NCI-H2171 (cell line): ENCODE results near the gene STAM.
"Not testable (repeated sequence)": the region's sequence is repeated elsewhere in the genome, so short reads cannot be mapped to it uniquely, and the experiment has no call there.

ENCODE experiments used
- DNase-seq: peaks from one replicate; lab custom pipeline; 2025; lab: John Stamatoyannopoulos, UW

STAM gene

GRCh38 chr10:17643755-17644484 lies at the start of gene STAM:
STAM (plus strand) TSS chr10:17644151; CDS start chr10:17644340, 189 bp downstream.
- peak; percentile 75 for DNase-seq

GRCh38 chr10:17597386-17597785 lies 46.6 kb upstream of the STAM start:
- DNase-seq: no peak

DNA sequence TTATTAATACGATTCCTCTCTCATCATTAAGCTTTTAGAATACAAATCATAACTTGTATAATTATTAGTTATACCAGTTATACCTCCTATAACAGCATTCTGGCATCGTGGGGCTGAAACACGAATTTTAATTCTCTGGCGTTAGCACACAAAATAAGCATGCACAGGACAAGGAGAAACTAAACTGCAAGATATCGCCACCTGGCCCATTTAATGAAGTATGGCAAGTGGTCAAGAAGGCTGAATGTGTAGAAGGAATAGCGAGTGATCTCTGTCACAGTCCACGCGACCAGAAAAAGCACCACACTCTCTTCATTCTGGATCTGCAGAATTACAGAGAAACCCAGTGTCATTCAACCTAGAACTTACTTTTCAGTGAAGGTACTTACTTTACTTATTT lies 44.9 kb upstream of the STAM start:
- no peak for DNase-seq

- no peak for DNase-seq
Observed at GRCh38 chr10:17605936-17606335, 38.0 kb upstream of the STAM start.

DNA sequence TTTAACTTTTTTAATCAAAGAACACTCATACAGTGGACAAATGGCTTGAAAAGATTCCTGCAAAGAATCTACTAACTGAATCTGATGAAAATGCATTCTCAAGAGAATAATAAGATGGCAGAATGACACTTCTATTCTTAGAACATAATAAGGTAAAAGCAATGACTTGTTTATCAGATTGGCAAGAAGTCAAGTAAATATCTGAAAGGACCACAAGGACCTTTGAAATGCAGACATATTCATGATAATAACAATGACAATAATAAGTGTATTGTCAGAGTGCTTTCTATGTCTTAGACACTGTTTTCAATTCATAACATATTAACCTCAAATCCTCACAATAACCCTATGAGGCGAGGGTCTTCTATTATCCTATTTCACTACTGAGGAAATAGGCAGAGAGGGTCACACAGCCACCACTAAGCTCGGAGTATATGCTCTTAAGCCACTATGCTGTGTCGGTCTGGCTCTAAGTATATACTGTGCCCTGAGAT lies 37.4 kb upstream of the STAM start:
- DNase-seq: no peak

DNA sequence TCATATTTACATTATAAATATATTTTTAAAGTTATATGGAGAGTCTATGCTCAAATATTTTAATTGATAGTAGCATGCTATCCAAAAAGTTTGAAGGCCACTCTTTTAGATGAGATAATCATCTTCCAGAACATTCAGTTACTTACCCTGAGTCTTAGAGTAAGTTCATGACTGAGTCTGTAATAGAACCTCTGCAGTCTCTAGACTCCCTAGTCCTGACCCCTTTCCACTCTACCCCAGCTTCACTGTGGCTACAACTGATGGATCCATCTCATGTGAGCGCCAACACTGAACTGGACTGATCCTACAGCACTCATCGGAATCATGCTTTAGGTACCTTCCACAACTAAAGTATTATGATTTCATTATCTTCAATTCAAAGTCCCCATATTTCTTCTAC lies 36.9 kb upstream of the STAM start:
- DNase-seq: no peak

DNA sequence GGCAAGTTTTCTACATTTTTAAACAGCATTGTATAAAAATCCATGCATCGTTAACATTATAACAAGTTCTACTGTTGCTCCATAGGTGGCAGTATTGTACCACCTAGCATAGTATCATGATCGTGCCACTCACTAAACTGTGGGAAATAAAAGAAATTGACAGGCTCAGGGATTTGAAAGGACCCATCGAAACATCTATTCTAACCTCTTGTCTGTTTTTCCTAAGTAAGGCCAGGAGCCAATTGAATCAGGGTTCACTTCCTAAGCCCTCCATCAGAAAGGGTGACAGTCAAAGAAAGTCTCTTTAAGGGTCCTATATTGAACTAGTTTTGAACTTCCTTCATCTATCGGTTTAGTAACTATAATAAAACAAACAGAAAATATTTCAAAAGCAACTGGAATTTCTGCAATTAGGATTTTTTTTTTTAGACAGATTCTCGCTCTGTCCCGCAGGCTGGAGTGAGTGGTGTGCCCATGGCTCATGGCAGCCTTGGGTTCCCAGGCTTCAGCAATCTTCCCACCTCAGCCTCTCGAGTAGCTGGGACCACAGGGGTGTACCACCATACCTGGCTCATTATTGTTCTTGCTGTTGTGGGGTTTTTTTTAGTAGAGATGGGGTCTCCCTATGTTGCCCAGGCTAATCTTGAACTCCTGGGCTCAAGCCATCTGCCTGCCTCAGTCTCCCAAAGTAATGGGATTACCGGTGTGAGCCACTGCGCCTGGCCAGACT lies 36.2 kb upstream of the STAM start:
- DNase-seq: peak; percentile 36

DNA sequence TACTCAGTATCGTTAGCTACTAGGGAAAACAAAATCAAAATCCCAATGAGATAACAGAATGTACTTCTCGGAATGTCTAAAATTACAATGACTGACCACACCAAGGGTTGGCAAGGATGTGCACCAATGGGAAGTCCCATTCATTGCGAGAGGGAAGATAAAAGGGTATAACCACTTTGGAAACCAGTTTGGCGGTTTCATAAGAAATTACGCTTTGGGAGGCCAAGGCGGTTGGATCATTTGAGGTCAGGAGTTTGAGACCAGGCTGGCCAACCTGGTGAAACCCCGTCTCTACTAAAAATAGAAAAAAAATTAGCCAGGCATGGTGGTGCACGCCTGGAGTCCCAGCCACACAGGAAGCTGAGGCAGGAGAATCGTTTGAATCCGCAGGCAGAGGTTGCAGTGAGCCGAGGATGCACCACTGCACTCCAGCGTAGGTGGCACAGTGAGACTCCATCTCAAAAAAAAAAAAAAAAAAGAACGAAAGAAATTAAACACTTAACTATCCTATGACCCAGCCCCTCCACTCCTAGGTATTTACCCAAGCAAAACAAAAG lies 34.4 kb upstream of the STAM start:
- peak; percentile 18 for DNase-seq

DNA sequence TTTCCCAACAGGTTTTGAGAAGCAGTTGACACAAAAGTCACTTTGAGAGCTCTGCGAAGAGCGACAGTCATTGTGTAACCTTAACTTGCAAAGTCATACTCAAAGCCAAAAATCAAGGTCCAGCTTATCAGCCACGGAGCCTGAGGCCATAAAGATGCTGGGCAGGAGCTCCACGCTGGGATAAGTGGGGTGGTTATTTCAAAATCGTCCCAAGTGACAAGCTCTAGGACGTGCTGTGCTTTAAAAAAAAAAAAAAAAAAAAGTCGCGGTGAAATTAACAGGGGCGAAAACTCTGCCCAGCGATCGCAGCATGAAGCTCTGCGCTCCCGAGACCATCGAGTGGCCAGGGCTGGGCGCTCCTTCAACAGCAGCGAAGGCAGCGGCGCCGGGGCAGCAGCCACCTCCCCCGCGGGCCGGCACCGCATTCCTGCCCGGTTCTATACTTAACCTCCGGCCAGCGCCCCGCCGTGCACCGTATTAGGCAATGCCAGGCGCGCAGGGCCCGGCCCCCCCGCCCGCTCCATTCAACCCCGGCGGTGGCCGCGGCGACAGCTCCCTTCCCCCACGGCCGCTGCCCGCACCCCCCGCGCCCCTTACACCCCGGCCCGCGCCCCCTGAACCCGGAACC lies 27.4 kb upstream of the STAM start:
- DNase-seq: no peak

DNA sequence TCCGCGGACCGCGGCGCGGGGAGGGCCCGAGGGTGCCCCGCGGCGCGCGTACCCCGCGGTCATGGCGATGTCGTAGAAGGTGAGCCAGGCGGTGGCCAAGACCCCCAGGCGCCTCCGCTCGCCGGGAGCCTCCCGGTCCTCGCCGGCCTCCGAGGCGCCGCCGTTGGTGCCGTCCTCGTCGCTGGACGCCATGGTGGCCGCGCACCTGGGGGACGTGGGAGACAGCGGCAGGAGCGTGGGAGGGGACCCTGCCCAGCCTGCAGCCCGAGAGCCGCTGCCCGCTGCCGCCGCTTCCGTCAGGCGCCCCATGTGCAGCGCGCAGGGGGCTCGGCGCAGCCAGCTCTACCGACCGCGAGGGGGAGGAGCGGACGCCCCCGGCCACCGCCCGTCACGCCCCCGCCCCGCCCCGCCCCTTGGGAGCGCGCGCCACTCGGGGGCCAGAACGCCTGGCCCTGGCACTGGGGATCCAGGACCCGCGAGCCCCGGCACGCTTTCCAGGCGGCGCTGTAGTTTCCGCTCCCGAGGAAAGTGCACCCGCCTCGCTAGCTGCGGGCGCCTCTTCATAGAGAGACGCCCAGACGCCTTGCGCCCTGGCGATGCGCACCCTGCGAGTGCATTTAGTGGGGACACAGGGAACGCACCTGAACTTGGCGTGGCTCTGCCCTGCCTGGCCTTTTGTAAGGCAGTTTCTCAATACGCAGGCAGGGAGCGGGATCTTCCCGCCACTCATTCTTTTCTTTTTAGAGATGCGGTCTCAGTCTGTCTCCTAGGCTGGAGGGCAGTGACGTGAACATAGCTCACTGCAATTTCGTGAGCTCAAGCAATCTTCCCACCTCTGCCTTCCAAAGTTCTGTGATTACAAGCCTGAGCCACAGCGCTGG lies 26.7 kb upstream of the STAM start, which contains the start of gene HACD1:
HACD1 (minus strand) TSS at position 344 of the 881 bp plus-strand sequence; CDS start at position 309, 35 bp downstream.
- DNase-seq: peak; percentile 42

GRCh38 chr10:17622061-17622460 lies 21.9 kb upstream of the STAM start:
- DNase-seq: no peak

GRCh38 chr10:17624996-17625395 lies 19.0 kb upstream of the STAM start:
- DNase-seq: no peak

GRCh38 chr10:17626656-17627055 lies 17.3 kb upstream of the STAM start:
- DNase-seq: no peak

GRCh38 chr10:17632590-17632989 lies 11.4 kb upstream of the STAM start:
- not testable (repeated sequence) for DNase-seq

DNA sequence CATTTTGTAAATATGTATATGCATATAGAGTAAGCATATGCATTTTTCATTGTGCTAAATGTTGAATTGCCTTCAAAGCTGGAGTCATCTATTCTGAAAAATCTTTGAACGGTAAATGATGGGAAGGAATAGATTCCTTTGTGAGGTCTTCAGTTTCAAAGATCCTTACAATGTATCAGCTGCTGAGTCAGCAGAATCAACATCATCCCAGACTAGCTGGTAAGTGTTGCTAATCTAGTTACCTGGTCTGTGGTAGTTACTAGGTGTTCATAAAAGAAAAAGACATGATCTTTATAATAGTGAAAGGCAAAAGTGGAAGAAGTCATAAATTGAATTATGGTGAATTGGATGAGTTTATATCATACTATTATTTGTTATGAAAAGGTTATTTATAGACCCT lies 10.6 kb upstream of the STAM start:
- DNase-seq: no peak

DNA sequence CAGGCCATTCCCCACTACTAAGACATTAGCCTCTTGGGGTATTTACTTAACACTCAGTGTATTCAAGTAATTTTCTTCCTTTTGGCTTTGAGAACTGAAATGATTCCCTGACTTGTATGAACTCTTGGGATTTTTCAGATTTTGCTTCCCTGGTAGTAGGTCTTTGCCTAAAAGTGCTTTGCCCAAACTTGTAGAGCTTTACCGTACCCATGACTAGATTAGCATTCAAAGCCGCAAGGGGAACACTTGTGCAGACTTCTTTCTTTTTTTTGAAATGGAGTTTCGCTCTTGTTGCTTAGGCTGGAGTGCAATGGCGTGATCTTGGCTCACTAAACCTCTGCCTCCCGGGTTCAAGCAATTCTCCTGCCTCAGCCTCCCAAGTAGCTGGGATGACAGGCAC lies 6.1 kb upstream of the STAM start:
- DNase-seq: no peak

GRCh38 chr10:17640331-17640816 lies 3.6 kb upstream of the STAM start:
- DNase-seq: no peak

DNA sequence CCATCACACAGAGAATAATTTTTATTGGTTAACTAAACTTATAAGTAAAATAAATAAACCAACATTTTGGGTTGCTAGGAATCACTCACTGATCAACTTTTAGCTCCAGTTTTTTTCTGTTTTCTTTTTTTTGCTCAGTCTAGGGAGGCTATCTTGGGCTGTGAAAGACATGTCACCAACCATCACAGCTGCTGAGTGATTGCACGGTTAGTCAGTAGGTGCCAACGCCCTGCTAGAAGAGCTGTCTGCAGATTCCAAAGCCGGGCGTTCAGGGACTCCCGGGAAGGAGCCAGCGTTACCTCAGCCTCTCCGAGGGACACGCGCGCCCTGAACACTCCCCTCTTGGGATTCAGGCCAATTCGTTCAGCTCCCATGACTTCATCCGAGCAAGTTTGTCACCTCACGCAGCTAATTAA lies 604 bp upstream of the STAM start:
- peak; percentile 48 for DNase-seq

GRCh38 chr10:17644485-17644943 lies 563 bp downstream of the STAM start:
- no peak for DNase-seq

DNA sequence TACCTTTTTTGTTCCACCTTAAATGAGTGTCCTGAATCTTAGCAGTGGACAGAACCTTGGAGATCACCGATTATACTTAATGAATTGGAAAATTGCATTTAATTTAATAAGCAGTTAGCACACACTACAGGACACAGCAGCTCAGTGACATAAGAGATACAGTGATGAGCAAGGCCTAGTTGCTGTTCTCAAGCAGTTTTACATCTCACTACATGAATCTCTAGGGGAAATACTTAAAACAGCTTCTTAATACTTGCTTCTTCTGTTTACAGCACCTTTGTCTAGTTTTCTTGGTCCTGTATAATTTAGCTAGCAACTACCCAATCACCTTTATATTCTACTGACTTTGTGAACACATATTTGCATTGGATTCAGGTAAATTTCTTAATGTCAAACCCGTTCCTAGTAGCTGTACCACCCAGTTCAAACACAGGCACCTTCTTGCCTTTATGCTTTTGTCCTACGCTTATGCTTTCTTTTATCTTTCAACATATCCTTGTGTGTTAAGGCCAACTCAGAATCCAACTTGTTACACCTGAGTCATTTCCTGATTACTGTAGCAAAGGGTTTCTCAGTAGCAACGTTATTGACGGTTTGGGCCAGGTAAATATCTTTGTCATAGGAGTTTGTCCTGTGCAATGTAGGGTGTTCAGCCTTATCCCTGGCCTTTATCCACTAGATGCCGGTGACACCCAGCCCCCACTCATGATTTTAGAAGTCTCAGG lies 1.8 kb downstream of the STAM start:
- DNase-seq: no peak
